KBM-7 (cell line): ENCODE measurements around the gene CYP2A7.
"Not testable (repeated sequence)": the region's sequence is repeated elsewhere in the genome, so short reads cannot be mapped to it uniquely, and the experiment has no call there.

Source experiments
- DNase-seq: peaks from one replicate; pipeline ENCODE4 v3.0.0-alpha.2; 2015
- in situ Hi-C: fragments of 300-500 bp; cut with MboI; formaldehyde crosslinking; loops from 2 replicates; pipeline ENCODE4 v1.14.3; 2020; ENCODE audit warnings: low sequenced_read_pairs, low pct_unique_long_range_greater_than_20kb, mixed read lengths

CYP2A7 gene

DNA sequence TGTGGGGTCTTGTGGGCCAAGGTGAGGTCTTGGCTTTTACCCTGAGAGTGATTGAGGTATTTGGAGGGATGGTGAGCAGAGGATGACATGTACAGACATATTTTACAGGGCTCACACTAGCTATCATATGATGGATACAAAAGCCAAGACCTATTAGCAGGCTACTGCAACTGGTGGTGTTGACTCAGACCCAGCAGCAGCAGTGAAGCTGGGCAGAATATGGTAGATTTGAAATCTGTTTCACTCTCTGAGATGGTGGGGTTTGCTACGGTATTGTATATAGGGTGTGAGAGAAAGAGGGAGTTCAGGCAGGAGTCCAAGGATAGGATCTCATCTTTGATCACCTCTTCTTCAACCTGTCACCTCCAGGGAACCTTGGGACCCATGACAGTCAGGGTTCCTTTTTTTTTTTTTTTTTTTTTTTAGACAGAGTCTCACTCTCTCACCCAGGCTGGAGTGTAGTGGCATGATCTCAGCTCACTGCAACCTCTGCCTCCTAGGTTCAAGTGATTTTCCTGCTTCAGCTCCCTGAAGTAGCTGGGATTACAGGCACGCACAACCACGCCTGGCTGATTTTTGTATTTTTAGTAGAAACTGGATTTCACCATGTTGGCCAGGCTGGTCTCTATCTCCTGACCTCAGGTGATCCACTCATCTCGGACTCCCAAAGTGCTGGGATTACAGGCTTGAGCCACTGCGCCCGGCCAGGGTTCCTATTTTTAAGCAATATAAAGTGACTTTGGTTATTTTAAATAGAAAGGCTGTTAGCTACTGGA, 20.1 kb upstream of the CYP2A7 start:
- DNase-seq, result not testable (repeated sequence)
- in situ Hi-C loops, result loop anchor here (25.0 kb wide), 1 partner anchor 240 kb away; no protein-coding TSS in a partner anchor

DNA sequence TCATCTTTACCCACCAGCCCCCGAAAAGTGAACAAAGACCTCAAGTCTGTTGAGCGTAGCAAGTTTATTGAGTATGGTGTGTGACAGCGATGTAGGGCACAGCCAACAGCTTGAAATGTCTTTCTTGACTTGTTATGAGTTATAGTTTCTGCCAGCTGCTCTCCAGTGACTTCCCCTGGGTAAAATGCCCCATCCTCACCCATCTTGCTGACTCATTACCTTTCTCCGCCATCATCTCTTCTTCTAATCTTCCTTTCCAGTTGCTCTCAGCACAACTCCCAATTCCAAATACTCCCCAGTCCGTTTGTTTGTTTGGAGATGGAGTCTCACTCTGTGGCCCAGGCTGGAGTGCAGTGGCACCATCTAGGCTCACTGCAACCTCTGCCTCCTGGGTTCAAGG, 18.5 kb upstream of the CYP2A7 start:
- in situ Hi-C loops, result loop anchor here (25.0 kb wide), 1 partner anchor 238 kb away; no protein-coding TSS in a partner anchor
- DNase-seq, result not testable (repeated sequence)

DNA sequence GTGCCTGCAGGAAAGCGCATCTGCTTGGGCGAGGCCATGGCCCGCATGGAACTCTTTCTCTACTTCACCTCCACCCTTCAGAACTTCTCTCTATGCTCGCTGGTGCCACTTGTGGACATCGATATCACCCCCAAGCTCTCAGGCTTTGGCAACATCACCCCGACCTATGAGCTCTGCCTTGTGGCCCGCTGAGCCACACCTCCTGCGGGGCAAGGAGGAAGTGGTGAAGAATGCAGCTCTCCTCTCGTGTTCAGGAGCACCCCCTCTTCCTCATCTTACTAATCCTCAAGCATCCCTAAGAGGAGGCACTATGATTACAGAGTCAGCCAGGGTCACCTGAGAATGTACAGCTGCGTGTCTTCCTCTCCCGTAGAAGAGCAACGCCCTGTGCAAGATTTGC, 17.9 kb upstream of the CYP2A7 start:
- peak; percentile 78 for DNase-seq
- in situ Hi-C loops, result loop anchor here (25.0 kb wide), 1 partner anchor 238 kb away; no protein-coding TSS in a partner anchor

DNA sequence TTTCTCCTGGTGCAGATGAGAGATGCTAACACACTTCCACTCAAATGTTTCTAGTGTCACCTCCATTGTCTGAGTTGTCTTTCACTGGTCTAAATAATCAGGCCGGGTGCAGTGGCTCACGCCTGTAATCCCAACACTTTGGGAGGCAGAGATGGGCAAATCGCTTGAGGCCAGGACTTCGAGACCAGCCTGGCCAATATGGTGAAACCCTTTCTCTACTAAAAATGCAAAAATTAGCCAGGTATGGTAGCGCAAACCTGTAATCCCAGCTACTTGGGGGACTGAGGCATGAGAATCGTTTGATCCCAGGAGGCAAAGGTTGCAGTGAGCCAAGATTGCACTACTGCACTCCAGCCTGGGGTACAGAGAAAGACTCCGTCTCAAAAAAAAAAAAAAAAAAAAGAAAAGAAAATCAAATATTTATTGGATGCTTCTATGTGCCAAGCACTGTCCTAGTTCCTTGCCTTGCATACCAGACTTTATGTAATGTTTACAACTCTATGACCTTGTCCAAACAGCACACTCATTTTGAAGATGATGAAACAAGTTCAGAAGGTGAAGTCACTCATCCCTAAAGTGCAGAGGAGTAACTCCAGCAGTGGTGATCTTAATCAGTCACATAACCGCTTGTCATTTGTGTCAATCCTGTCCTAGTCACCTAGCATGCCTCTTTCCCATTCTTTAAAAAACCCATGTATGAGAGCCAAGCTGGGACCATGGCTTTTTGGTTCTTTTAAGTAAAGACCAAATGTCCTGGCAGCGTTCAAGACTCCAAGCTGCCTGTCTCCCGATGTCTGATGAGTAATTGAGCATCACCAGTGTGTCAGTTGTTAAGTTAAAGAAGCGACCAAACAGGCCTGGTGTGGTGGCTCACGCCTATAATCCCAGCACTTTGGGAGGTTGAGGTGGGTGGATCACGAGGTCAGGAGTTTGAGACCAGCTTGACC, 15.1 kb upstream of the CYP2A7 start:
- DNase-seq, result peak; percentile 24
- in situ Hi-C loops, result not testable (repeated sequence)

DNA sequence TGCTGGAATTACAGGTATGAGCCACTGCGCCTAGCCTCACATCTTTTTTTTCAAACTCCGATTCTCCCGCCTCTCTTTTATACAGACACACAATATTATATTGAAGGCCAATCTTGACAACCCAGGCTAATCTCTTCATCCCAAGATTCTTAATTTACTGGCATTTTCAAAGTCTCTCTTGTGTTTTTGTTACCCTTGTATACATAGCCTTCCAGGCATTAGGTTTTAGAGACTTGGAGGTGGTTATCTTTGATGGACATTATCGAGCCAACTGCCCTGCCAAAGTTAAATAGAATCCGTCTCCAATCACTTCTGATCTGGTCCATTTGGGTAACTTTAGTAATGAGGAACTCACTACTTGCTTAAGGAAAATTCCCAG, 14.4 kb upstream of the CYP2A7 start:
- in situ Hi-C loops, result no loop called here
- DNase-seq, result no peak

DNA sequence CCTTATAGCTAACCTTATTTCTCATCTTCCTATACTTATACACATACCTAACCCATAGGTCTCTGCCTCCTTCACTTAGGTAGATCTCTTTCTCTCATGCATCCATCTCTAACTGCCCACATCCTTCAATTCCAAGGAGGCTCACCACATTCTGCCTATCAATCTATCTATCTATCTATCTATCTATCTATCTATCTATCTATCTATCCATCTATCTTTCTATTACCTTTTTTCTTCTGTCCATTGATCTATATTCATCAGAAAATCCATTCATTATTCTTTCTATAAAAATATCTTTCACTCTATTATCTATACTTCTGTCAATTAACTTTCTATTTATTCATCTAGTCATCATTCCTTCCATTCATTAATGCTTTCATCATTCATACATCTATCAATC, 11.1 kb upstream of the CYP2A7 start:
- in situ Hi-C loops, result no loop called here
- no peak for DNase-seq

DNA sequence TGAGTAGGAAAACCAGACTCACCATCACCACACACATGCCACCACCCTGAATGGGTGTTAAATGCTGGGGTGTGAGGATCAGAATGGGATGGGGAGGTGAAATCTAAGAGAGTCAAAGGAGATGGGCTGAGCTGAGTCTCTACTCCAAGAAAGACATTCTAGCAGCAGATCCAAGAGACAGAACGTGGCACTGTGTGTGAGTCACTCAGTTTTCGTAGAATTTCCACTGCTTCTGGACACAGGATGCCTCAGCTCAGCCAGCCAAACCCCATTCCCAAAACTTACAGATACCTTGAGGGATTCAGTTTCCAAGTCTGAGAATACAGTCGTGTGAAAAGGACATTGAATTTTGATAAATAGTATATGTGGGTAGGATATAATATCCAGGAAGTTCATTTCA, 7.3 kb upstream of the CYP2A7 start:
- in situ Hi-C loops, result no loop called here

DNA sequence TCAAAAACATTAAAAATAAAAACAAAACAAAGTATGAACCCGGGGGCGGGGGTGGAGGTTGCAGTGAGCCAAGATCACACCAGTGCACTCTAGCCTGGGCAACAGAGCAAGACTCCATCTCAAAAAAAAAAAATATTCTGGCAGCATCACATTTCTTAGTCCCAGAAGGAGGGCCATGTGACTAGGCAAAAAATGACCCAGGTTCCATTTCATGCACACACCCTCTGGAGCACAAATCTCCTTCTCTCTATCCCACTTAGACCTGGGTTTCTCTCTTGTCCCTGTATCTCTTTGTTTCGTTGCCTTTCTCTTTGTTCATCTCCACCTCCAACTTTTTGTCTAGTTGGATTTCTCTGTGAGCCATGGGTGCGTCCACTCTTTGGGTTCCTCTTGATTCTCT, 6.2 kb upstream of the CYP2A7 start:
- in situ Hi-C loops, result no loop called here
- no peak for DNase-seq

More for the DNA sequence above, 7.3 kb upstream of the CYP2A7 start:
- no peak for DNase-seq

DNA sequence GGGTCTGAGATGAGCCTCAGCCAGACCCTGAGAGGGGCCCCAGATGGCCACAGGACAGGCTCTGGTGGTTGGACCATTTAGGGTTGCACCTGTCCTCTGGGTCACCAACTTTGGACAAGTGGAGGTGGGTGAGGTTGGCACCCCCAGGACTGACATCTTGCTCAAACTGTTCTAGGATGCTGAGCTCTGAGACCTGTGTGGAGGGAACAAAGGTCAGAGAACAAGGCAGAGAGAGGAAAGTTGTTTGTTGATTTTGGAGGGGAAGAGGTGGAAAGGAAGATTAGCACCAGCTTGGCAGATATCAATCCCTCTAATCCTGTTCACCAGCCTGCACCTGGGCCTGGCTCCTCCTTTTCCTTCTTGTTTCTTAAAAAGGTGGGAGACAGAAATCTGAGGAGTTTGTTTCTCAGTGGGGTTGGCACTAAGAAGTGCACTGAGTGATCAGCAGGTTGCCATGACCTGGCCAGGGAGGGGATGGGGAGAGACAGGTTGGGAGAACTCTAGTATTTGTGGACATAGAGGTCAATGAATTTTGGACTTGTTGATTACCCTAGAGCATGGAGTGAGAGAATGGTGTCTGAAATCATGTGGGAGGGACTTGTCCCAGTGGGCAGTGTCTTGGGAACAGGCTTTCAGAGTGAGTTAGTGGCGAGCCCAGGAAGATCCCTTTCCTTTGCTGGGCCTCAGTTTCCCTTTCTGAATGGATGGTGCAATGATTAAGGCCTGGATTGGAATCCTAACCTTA, 2.3 kb upstream of the CYP2A7 start:
- in situ Hi-C loops, DNase-seq: not testable (repeated sequence)

DNA sequence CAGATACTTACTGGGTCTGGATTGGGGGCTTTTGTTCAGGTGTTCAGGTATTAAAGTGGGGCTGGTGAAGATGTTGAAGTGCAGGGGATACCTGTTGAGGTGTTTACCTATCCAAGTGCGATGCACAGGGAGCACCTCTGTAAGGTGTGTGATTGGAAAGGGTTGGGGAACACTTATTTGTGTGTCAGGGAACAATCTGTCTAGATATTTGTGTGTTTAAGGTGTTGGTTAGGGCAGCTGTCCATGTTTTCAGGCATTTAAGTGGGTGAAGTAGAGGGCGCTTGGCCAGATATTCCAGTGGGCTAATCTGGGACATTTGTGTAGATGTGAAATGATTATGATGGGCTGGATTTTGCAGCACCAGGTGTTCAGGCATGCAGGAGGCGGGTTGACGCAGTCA, 2.7 kb downstream of the CYP2A7 start:
- in situ Hi-C loops, DNase-seq: not testable (repeated sequence)

DNA sequence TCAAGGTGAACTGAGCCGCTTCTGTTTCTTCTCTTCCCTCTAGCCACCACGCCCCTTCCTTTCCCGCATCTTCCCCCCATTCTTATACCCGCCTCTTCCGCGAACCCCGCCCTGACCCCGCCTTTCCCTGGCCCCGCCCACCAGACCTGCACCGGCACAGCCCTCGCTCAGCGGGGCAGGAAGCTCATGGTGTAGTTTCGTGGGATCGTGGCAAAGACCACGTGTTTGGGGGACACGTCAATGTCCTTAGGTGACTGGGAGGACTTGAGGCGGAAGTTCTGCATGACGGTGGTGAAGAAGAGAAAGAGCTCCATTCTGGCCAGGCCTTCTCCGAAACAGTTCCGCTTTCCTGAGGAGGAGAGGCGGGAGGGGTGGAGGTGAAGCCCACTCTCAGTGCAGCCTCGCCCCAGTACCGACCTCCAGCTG, 6.5 kb downstream of the CYP2A7 start:
- in situ Hi-C loops, result not testable (repeated sequence)
- DNase-seq, result peak; percentile 92

DNA sequence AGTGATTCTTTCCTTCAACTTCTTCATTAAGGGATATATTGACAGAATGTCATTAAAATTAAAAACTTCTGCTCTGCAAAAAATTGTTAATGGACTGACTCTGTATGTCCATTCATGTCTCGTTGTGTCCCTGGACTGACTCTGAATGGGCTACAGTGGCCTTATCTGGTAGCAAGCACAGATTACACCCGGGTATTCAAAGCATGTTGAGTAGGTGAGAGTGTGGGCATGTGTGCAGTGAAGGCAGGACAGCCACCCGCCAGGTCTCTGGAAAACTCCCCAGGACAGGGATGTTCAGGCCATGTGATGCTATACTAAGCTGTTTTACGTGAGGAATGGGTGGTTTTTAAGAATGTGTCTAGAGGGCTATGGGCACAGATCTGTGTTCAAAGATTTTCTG, 7.2 kb downstream of the CYP2A7 start:
- DNase-seq, in situ Hi-C loops: not testable (repeated sequence)

DNA sequence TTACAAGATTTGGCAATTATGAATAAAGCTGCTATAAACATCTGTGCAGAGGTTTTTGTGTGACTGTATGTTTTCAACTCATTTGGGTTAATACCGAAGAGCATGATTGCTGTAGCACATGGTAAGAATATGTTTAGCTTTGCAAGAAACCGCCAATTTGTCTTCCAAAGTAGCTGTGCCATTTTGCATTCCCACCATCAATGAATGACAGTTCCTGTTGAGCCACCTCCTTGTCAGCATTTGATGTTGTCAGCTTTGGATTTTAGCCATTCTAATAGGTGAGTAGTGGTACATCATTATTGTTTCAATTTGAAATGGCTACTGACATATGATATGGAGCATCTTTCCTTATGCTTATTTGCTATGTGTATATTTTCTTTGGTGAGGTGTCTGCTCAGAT, 8.2 kb downstream of the CYP2A7 start:
- DNase-seq, in situ Hi-C loops: not testable (repeated sequence)

DNA sequence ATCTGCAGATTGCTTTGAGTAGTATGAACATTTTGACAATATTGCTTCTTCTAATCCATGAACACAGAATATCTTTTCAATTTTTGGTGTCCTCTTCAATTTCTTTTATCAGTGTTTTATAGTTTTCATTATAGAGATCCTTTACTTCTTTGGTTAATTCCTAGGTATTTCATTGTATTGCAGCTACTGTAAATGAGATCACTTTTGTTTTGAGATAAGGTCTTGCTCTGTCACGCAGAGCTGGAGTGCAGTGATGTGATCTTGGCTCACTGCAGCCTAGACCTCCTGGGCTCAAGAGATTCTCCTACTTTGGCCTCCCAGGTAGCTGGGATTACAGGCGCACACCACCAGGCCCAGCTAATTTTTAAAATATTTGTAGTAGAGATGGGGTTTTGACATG, 9.8 kb downstream of the CYP2A7 start:
- in situ Hi-C loops, result no loop called here
- no peak for DNase-seq

DNA sequence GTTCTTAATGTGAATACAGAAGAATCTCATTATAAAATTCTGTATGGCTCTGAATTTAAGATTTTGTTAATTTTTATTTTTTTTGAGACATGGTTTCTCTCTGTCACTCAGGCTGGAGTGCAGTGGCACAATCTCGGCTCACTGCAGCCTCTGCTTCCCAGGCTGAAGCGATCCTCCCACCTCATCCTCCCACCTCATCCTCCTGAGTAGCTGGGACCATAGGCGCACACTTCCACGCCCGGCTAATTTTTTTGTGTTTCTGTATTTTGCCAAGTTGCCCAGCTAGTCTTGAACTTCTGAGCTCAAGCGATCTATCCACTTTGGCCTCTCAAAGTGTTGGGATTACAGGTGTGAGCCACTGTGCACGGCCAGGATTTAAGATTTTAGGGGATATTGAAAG, 14.3 kb downstream of the CYP2A7 start:
- no peak for DNase-seq
- in situ Hi-C loops, result no loop called here

DNA sequence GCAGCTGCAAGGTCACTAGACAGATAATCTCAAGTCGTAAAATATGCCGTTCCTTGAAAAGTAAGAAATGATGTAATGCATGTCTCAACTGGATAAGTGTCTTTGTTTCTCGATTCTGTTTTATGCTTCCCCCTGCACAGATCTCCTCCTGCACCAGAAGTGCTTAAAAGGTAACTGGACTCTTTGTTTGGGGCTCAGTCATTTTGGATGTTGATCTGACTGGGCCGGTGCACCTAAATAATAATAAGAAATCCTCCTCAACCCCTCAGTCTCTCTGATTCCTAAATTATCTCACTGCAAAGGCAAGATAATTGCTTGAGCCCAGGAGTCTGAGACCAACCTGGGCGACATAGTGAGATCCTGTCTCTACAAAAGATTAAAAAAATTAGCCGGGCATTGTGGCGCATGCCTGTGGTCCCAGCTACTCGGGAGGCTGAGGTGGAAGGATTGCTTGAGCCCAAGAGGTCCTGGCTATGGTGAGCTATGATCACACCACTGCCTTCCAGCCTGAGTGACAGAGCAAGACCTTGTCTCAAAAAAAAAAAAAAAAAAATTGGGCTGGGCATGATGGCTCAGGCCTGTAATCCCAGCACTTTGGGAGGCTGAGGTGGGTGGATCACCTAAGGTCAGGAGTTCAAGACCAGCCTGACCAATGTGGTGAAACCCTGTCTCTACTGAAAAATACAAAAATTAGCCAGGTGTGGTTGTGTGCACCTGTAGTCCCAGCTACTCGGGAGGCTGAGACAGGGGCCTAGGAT, 17.1 kb downstream of the CYP2A7 start:
- DNase-seq, result peak; percentile 61
- in situ Hi-C loops, result not testable (repeated sequence)

DNA sequence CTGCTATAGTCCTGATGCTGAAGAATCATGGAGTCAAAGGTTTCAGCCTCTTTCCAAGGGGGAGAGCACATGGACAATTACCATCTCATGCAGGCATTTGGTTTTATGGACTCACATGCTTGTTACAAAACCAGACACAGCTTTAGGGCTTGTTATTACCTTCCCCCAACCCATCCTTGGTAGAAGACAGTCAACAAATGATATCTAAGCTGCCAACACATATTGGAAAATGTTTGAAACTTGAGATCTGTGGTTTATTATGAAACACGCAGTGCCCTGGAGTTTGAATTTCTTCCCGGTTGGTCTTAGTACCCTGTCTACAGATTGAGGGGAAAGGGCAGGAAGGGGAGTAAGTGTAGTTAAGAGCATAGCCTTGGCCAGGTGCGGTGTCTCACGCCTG, 19.2 kb downstream of the CYP2A7 start:
- peak; percentile 47 for DNase-seq
- in situ Hi-C loops, result no loop called here

DNA sequence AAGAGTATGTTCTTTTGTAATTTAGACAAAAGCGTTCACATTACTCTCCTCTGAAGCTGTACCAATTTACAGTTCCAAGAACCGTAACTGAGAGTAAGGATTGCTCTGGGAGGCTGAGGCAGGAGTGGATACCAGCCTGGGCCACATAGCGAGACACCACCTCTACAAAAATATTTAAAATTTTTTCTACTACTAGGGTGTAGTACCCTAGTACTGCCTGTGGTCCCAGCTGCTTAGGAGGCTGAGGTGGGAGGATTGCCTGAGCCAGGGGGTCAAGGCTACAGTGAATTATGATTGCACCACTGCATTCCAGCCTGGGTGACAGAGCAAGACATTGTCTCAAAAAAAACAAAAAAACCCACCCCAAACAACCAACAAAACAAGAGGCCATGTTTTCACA, 19.7 kb downstream of the CYP2A7 start:
- in situ Hi-C loops, result no loop called here
- no peak for DNase-seq

DNA sequence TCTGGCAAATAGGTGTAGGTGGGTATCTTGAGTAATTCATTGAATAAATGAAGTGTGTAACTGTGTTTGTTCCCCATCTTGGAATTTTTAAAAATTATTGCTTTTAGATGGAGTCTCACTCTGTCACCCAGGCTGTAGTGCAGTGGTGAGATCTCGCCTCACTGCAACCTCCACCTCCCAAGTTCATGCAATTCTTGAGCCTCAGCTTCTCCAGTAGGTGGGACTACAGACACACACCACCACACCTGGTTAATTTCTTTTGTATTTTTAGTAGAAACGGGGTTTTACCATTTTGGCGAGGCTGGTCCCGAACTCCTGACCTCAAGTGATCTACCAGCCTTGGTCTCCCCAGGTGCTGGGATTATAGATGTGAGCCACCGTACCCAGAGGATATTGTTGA, 23.9 kb downstream of the CYP2A7 start:
- no peak for DNase-seq
- in situ Hi-C loops, result no loop called here
